GM19099 (cell line): ENCODE data around the gene NTN4.

Source experiments
- POLR2A ChIP-seq: IDR thresholded peaks from 3 replicates; pipeline ENCODE4 v1.6.1; 2011; ENCODE audit warnings: low read depth; ENCODE audit not compliant: insufficient read length; ENCODE audit errors: extremely low read depth

The NTN4 gene

DNA sequence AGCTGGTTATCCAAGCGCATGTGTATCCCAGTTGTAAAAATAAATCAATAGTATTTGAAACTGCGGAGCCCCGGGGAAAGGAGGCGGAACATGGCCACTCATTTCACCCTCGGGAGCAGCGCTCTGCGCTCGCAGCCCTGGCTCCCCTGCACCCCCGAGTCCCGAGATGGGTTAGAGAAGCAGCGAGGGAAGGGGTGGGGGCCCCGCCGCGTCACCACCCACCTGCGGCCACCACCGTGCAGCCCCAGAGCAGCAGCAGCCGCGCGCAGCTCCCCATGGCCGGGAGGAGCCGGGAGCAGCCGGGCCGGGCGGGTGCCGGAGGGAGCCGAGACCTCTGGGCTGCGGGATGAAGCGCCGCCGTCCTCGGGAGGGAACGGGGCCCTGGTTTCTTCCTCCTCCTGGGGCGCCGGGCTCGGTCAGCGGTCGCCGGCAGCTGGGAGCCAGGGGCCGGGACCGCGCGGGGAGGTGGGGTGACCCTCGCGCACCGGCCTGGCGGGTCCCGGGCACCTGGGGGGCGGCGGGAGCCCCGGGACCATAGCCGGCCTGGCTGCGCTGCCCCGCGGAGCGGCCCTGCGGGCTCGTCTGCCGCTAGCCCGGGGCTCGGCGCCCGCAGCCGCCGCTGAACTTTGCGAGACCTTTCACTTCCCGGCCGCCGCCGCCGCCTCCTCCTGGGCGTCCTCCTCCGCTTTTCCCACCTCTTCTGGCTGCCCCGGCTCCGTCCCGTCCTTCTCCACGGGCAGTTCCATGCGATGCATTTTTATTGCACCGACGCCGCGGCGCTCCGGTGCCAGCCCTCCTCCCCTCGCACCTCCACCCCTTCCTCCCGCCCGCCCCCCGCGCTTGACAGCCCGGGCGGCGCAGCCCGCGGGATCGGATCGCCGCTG, at the start of gene NTN4:
Gene NTN4, minus strand, starts transcription at position 732 of the 884 bp plus-strand sequence. Its CDS starts 455 bp downstream, at position 277.
- no peak for TF ChIP-seq POLR2A

DNA sequence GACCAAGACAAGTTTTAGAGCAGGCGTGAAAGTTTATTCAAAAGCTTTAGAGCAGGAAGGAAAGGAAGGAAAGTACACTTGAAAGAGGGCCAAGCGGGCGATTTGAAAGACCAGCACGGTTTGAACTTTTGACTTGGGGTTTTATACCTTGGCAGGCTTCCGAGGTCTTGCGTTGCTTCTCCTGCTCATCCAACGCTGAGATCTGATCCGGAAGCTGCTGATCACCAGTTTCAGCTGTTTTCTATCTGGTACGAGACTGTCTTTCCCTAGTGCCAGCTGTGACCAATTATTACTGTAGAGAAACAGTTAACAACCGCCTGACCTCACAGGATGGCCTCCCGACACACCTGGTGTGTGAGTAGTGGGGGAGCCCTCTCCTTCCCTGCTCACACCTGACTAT, 47.6 kb upstream of the NTN4 start:
- TF ChIP-seq POLR2A = no peak

DNA sequence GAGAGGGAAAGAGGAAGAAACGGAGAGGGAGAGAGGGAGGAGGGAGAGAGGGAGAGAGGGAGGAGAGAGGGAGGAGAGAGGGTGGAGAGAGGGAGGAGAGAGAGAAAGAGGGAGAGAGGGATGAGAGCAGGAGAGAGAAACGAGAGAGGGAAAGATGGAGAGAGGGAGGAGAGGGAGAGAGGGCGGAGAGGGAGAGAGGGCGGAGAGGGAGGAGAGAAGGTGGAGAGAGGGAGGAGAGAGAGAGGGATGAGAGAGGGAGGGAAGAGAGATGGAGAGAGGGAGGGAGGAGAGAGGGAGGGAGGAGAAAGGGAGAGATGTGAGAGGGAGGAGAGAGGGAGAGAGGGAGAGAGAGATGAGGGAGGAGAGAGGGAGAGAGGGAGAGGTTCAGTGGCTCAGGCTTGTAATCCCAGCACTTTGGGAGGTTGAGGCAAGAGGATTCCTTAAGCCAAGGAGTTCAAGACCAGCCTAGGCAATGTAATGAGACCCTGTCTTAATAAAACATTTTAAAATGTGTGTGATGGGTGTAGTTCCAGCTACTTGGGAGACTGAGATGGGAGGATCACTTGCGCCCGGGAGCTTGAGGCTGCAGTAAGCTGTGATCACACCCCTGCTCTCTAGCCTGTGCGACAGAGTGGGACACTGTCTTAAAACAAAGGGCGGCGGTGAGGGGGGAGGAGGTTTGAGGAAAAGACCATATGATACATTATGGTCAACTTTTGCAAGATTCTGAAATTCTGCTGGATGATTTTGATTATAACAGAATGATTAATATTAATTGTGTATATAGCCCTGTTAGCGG, 46.9 kb upstream of the NTN4 start:
- no peak for TF ChIP-seq POLR2A

DNA sequence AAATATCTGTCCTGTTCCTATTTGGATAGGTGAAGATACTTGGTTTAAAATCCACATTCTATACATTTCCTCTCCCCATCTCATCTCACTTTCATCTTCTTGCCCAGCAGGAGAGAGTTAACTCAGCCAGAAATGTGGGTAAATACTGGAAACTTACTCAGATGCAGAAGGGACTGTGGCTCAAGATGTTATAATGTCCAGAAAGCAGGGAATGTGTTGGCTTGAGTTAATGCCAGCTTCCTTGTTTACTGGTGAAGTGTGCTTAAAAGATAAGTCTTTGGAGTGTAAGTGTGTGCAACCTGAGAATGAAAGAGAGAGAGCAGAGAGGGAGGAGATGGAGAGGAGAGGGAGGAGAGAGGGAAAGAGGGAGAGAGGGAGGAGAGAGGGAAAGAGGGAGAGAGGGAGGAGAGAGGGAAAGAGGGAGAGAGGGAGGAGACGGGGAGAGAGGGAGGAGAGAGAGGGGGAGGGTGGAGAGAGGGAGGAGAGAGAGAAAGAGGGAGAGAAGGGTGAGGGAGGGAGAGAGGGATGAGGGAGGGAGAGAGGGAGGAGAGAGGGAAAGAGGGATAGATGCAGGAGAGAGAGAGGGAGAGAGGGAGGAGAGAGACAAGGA, 46.2 kb upstream of the NTN4 start:
- no peak for TF ChIP-seq POLR2A

DNA sequence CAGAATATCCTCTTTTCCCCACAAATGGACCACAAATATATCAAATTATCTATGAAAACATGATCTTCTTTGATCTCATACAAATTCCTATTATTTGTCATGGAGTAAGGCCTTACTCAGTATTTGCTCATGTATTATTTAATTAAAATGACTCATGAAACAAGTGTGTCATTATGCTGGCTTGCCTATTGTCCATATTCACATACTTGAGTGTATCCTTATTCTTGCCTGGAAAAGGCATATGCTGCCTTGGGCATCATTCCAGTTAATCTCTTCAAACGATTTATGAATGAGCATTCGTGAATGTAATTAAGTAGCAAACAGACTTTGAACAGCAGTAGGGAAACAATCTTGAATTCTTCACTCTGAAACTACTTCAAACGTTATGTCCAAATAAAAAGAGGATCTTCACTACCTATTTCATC, 45.6 kb upstream of the NTN4 start:
- TF ChIP-seq POLR2A = no peak

DNA sequence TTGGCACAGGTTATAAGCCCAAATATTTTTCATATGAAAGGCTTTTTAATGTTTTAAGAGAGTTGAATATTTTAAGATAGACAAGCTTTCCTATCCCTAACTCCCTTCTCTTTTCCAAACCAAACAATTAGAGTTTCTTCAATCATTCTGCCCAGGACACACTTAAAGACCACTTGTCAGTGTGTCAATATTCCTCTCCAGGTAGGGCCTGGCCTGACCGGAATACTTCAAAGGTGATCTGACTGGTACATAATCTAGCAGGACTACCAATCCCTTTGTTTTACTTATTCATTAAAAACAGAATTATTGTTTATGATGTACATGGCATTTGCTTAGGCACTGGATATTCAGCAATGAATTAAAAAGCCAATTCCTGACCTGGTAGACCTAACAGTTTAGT, 44.0 kb upstream of the NTN4 start:
- TF ChIP-seq POLR2A = no peak

DNA sequence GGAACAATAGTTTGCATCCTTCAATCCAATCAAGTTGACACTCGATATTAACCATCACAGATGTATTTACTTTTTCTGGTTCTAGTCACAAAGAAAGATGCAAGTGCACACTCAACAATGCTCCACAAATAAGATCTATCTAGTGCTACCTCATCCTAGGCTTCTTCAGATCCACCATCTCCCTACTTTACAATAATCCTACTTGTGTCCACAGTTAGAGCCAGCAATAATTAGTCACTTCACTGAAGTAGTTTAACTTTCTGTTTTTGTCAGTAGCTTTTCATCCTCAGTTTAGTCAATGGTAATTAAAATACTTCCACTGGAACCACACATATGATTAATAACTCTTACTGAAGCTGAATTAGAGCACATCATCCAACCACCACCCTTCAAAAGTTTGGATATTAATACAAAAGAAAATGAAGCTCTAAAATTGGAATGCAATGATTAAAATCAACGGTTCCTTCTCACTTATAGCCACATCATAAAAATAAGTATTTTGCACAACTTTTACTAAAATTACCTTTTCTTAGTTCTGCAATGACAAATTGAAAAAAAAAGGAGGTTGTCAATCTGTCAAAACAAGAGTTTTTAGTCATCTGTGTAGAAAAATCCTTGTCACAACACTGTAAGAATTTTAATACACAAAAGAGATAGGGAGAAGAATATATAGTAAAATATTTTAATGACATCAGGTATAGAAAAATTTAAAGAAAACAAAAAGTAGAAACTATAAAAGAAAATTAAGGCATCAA, 39.9 kb upstream of the NTN4 start:
- TF ChIP-seq POLR2A = no peak

DNA sequence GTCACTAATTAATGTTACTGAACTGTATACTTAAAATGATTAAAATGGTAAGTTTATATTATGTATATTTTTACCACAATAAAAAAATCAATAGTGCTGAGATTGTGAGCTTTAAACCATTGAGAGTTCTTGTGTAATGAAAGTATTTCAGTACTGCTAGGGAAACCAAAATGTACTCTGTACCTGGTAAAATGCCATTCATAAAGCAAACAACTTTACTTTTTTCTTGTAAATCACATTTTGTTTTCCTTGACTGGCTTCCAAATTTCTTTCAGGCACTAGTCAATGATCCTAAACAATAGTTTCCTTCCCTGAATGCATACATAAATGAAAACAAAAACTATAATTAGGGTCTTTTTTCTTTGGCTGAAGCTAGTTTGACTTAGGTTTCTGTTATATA, 38.8 kb upstream of the NTN4 start:
- no peak for TF ChIP-seq POLR2A

DNA sequence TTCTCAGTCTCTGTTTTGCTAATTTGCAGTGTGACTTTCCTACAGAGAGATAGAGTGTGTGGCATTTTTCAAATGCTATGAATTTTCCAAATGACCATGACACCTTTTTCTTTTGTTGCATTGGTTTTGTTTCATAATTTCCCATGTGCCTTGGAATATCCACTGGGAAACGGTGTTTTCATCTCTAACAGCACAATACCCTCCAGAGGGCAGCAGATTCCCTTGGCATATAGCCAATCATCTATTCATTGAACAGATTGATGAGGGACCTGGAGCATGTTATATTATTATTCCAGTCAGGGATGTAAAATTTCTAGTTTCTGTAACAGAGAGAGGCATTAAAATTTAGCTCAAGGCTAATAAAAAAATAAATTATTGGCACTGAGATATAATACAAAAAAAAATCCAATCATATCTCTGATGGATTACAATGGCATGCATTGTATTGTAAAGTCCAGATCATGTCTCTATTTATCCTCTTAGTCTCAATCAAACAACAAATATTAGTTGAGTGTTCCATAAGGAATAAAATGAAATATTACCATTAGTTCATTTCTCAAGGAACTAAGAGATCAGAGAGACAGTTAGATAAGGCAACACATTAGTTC, 29.6 kb upstream of the NTN4 start:
- TF ChIP-seq POLR2A = no peak

DNA sequence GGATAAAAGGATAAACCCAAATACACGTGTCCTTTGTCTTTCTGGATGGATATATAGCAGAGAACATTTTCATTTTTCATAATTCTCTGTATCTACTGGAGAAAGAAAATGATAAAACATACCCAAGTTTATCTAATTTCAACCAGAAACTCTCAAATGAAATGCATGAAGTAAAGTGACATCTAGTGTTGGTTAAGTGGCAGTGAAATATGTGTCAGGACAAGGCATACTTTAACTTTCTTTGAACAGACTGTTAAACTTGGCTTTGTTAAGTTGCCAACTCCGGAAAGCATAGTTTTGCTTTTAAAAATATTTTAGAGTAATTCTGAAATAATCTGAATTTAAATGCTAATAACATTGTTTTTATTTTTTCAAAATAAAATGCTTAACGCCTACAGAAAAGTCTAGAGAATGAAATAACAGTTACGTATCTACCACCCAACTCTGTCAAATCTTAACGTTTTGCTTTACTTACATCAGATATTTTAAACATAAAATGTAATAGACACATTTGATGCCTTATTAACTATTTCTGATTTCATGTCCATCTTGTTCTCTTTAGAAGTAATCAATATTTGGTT, 25.2 kb upstream of the NTN4 start:
- TF ChIP-seq POLR2A = no peak

DNA sequence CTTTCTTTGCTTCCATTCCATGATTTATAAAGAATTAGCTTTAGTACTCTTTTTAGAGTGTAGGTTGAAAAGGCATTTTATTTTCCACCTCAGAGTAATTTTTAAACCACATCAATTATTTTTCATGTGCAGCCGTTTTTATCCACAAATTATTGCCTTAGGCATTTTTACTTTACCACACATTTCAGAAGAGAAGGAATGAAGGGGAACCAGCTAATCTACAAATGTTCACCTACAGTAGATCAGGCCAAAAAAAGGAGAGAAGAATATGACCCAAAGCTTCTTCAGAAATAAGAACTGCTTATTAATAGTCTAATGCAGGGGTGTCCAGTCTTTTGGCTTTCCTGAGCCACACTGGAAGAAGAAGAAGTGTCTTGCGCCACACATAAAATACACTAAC, 19.8 kb upstream of the NTN4 start:
- TF ChIP-seq POLR2A = no peak

DNA sequence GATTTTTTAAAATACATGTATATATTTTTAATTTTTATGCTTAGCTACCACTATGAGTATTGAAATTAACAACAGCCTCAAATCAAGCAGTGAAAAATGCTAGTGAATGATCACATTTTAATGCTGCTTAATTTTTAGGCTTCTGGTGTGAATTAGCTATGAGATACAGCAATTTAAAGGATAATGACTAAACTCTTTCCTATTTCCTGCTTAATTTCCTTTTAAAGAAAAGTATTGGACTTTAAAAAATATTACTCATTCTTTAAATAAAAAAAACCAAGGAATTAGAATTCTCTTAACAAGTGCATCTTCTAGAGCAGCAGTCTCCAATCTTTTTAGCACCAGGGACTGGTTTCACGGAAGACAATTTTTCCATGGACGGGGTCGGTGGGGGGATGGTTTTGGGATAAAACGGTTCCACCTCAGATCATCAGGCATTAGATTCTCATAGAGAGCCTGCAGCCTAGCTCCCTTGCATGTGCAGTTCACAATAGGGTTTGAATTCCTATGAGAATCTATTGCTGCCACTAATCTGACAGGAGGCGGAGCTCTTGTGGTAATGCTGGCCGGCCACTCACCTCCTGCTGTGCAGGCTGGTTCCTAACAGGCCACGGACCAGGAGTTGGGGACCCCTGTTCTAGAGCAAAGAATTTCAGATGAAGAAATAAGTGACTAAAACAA, 18.6 kb upstream of the NTN4 start:
- TF ChIP-seq POLR2A = no peak

DNA sequence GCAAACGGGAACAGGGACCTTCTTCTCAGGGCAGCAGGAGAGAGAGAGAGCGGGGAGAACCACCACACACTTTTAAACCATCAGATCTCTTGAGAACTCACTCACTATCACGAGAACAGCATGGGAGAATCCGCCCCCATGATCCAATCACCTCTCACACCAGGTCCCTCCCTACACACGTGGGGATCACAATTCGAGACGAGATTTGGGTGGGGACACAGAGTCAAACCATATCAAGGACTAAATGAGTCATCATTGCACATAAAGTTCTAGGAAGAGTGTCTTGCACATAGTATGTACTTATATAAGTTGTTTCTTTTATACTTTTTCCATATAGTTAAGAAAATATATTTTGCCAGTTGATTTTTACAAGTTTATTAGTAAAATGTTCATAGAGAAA, 17.6 kb upstream of the NTN4 start:
- no peak for TF ChIP-seq POLR2A
